NCI-H2171 treated with DMSO at 0.1 percent for 48 hours (cell line): ENCODE measurements around the gene AXDND1.

Experiments used
- DNase-seq: peaks from one replicate; lab custom pipeline; 2025; lab: John Stamatoyannopoulos, UW

AXDND1 gene

GRCh38 chr1:179575497-179576314 lies 209.9 kb downstream of the AXDND1 start, which contains the start of gene NPHS2:
Gene NPHS2, minus strand, starts transcription at chr1:179575948. Its CDS starts 84 bp downstream, at chr1:179575864.
- no peak for DNase-seq

- no peak for DNase-seq
These were observed 210.7 kb downstream of the AXDND1 start for GRCh38 chr1:179576509-179576908.

- no peak for DNase-seq
These were observed 218.1 kb downstream of the AXDND1 start for GRCh38 chr1:179583771-179584320.

- peak; percentile 61 for DNase-seq
These were observed 220.5 kb downstream of the AXDND1 start for GRCh38 chr1:179586107-179586823.

GRCh38 chr1:179587336-179587735 lies 221.6 kb downstream of the AXDND1 start:
- no peak for DNase-seq

GRCh38 chr1:179588425-179589024 lies 222.8 kb downstream of the AXDND1 start:
- no peak for DNase-seq

GRCh38 chr1:179589509-179589908 lies 223.7 kb downstream of the AXDND1 start:
- no peak for DNase-seq

GRCh38 chr1:179590671-179591070 lies 224.9 kb downstream of the AXDND1 start:
- DNase-seq = no peak

GRCh38 chr1:179591253-179591591 lies 225.5 kb downstream of the AXDND1 start:
- DNase-seq = no peak

- no peak for DNase-seq
These were observed 226.1 kb downstream of the AXDND1 start, which contains the start of gene TDRD5 for GRCh38 chr1:179591592-179592580. Gene TDRD5, plus strand, starts transcription at chr1:179591832. Its CDS starts 784 bp downstream, at chr1:179592616.

GRCh38 chr1:179598631-179599030 lies 232.9 kb downstream of the AXDND1 start:
- no peak for DNase-seq

GRCh38 chr1:179599623-179600249 lies 234.0 kb downstream of the AXDND1 start:
- DNase-seq = peak; percentile 7

- DNase-seq = no peak
These were observed 235.3 kb downstream of the AXDND1 start for GRCh38 chr1:179601093-179601492.
